H1 (cell line): ENCODE data around the gene MUC5B. TPM values are rescaled to one million over a fixed set of nuclear protein-coding genes. Genes with fewer than 3 reads are reported as not detected.

ENCODE experiments used
- CTCF ChIA-PET: fragments of 300-600 bp; sonication (Branson Sonifier 250); formaldehyde crosslinking; loops from one replicate; lab custom pipeline; 2021; ENCODE audit not compliant: partially characterized antibody; lab: Charles Lee
- POLR2A ChIA-PET: fragments of 300-600 bp; sonication (Branson Sonifier 250); formaldehyde crosslinking; loops from one replicate; lab custom pipeline; 2021; ENCODE audit warnings: inconsistent platforms; ENCODE audit not compliant: partially characterized antibody; lab: Charles Lee
- DNase-seq, 2 experiments: peaks; one replicate each; pipeline versions ENCODE4 v3.0.0 to v3.0.0-alpha.2; 2010 to 2022; ENCODE audit warnings: low spot score in 2 of 2, low read depth in 1 of 2, mixed read lengths in 1 of 2
- FAIRE-seq: peaks from 2 replicates; lab custom pipeline; 2011; peaks lifted over from hg19 to GRCh38; lab: Jason Lieb, UNC
- H2AFZ ChIP-seq: 2 replicates; pipeline ENCODE4 v1.8.1; 2012; ENCODE audit warnings: low read length, inconsistent platforms
- H2AK5ac ChIP-seq: 2 replicates; pipeline ENCODE4 v1.6.1; 2013; ENCODE audit warnings: low read depth, low read length
- H2BK120ac ChIP-seq: replicated peaks from 2 replicates; pipeline ENCODE3; 2013; ENCODE audit warnings: low read depth, low read length, inconsistent platforms
- H2BK12ac ChIP-seq: 2 replicates; pipeline ENCODE4 v1.6.1; 2013; ENCODE audit warnings: low read depth, low read length
- H2BK15ac ChIP-seq: 2 replicates; pipeline ENCODE4 v1.6.1; 2013; ENCODE audit warnings: low read length
- H2BK20ac ChIP-seq: 2 replicates; pipeline ENCODE4 v1.6.1; 2013; ENCODE audit warnings: low read length
- H2BK5ac ChIP-seq: 2 replicates; pipeline ENCODE4 v1.6.1; 2013; ENCODE audit warnings: low read depth, low read length
- H3K14ac ChIP-seq: 2 replicates; pipeline ENCODE4 v1.6.1; 2013; ENCODE audit warnings: inconsistent platforms; ENCODE audit not compliant: insufficient read length
- H3K18ac ChIP-seq: 2 replicates; pipeline ENCODE4 v1.6.1; 2013; ENCODE audit warnings: low read length; ENCODE audit errors: extremely low read depth
- H3K23ac ChIP-seq: 2 replicates; pipeline ENCODE4 v1.6.1; 2013; ENCODE audit warnings: inconsistent platforms; ENCODE audit not compliant: insufficient read length
- H3K23me2 ChIP-seq: 2 replicates; pipeline ENCODE4 v1.6.1; 2013; ENCODE audit warnings: low read depth, low read length
- H3K27ac ChIP-seq: 2 replicates; pipeline ENCODE4 v1.6.1; 2011; ENCODE audit warnings: low read depth, low read length, inconsistent platforms
- H3K27me3 ChIP-seq, 4 experiments: replicated peaks in 1 of 4; 1 replicate in 1 of 4; 2 replicates in 3 of 4; pipeline versions ENCODE4 v1.6.1 to v1.8.1; 2011 to 2013; ENCODE audit warnings: low read length in 3 of 4, mild to moderate bottlenecking in 3 of 4, inconsistent platforms in 2 of 4, mixed read lengths in 2 of 4, moderate library complexity in 1 of 4; ENCODE audit not compliant: control insufficient read depth in 3 of 4, insufficient read depth in 3 of 4; ENCODE audit errors: extremely low read depth in 1 of 4
- H3K36me3 ChIP-seq, 4 experiments: 2 replicates each; pipeline versions ENCODE4 v1.6.1 to v1.8.1; 2011 to 2013; ENCODE audit warnings: mild to moderate bottlenecking in 4 of 4, low read length in 3 of 4, moderate library complexity in 2 of 4, control low read depth in 1 of 4, inconsistent platforms in 1 of 4; ENCODE audit not compliant: insufficient read depth in 4 of 4, control insufficient read depth in 2 of 4
- H3K4ac ChIP-seq: replicated peaks from 2 replicates; pipeline ENCODE3; 2013; ENCODE audit warnings: low read length, low read depth, mixed read lengths, inconsistent platforms; ENCODE audit not compliant: insufficient read length
- H3K4me1 ChIP-seq, 4 experiments: replicated peaks in 1 of 4; 1 replicate in 1 of 4; 2 replicates in 3 of 4; pipeline versions ENCODE4 v1.6.1 to v1.8.1; 2011 to 2013; ENCODE audit warnings: low read length in 3 of 4, inconsistent platforms in 2 of 4, mixed read lengths in 1 of 4; ENCODE audit not compliant: insufficient read depth in 4 of 4, control insufficient read depth in 3 of 4
- H3K4me2 ChIP-seq, 2 experiments: 2 replicates each; pipeline versions ENCODE4 v1.6.1 to v1.8.1; 2011 to 2013; ENCODE audit warnings: low read depth in 2 of 2, low read length in 2 of 2, control low read depth in 1 of 2, inconsistent platforms in 1 of 2, mild to moderate bottlenecking in 1 of 2; ENCODE audit not compliant: insufficient read depth in 1 of 2
- H3K4me3 ChIP-seq, 4 experiments: fragments of 200-600, 300-600 bp in 1 of 4; sonication (generic), shearing (Covaris generic), sonication (Bioruptor Twin) in 1 of 4; 2 replicates each; pipeline versions ENCODE4 v1.5.1 to v1.8.1; 2011 to 2016; ENCODE audit warnings: low read length in 4 of 4, low read depth in 3 of 4, control low read depth in 2 of 4, inconsistent platforms in 2 of 4, mild to moderate bottlenecking in 2 of 4, mixed read lengths in 1 of 4, moderate library complexity in 1 of 4; ENCODE audit not compliant: insufficient read depth in 2 of 4; ENCODE audit errors: extremely low read depth in 1 of 4
- H3K56ac ChIP-seq: replicated peaks from 2 replicates; pipeline ENCODE3; 2013; ENCODE audit warnings: low read depth, mild to moderate bottlenecking, mixed read lengths, low read length, inconsistent platforms; ENCODE audit not compliant: insufficient read length
- H3K79me1 ChIP-seq: 2 replicates; pipeline ENCODE4 v1.6.1; 2013; ENCODE audit warnings: low read depth, low read length, control low read depth
- H3K79me2 ChIP-seq, 2 experiments: 2 replicates each; pipeline versions ENCODE4 v1.6.1 to v1.8.1; 2012 to 2013; ENCODE audit warnings: low read length in 2 of 2, mild to moderate bottlenecking in 2 of 2, inconsistent platforms in 1 of 2; ENCODE audit not compliant: insufficient read depth in 2 of 2, control insufficient read depth in 1 of 2
- H3K9ac ChIP-seq, 4 experiments: replicated peaks in 1 of 4; 1 replicate in 1 of 4; 2 replicates in 3 of 4; pipeline versions ENCODE4 v1.6.1 to v1.8.1; 2011 to 2013; ENCODE audit warnings: low read depth in 3 of 4, low read length in 3 of 4, control low read depth in 2 of 4, mild to moderate bottlenecking in 2 of 4, moderate library complexity in 2 of 4, inconsistent platforms in 1 of 4; ENCODE audit errors: extremely low read depth in 1 of 4
- H3K9me3 ChIP-seq, 2 experiments: 2 replicates each; pipeline versions ENCODE4 v1.6.1 to v1.8.1; 2012 to 2013; ENCODE audit warnings: mild to moderate bottlenecking in 2 of 2, moderate library complexity in 2 of 2, control low read depth in 1 of 2, inconsistent platforms in 1 of 2, low read depth in 1 of 2, low read length in 1 of 2, mixed read lengths in 1 of 2; ENCODE audit not compliant: insufficient read depth in 2 of 2
- H4K20me1 ChIP-seq, 2 experiments: replicated peaks in 1 of 2; 2 replicates each; pipeline versions ENCODE3 to v1.8.1; 2011 to 2013; ENCODE audit warnings: inconsistent platforms in 2 of 2, low read length in 2 of 2, mild to moderate bottlenecking in 1 of 2; ENCODE audit not compliant: insufficient read depth in 2 of 2, control insufficient read depth in 1 of 2
- H4K5ac ChIP-seq: 2 replicates; pipeline ENCODE4 v1.6.1; 2013; ENCODE audit warnings: low read length, low read depth, mixed read lengths, inconsistent platforms; ENCODE audit not compliant: insufficient read length
- H4K8ac ChIP-seq: 2 replicates; pipeline ENCODE4 v1.8.0; 2013; ENCODE audit warnings: mild to moderate bottlenecking, moderate library complexity, low read length, inconsistent platforms; ENCODE audit not compliant: insufficient read depth; ENCODE audit errors: extremely low read depth
- H4K91ac ChIP-seq: replicated peaks from 2 replicates; pipeline ENCODE3; 2013; ENCODE audit warnings: low read length, mixed read lengths, inconsistent platforms; ENCODE audit not compliant: insufficient read length
- CBX5 ChIP-seq: fragments of 300-800, 300-1000 bp; sonication (generic); IDR thresholded peaks from 2 replicates; pipeline ENCODE4 v1.7.1; 2016; ENCODE audit warnings: antibody characterized with exemption, low read length, low read depth
- CHD1 ChIP-seq: IDR thresholded peaks from 2 replicates; pipeline ENCODE4 v1.6.1; 2012; ENCODE audit warnings: low read depth, low read length, improper control_type of control experiment
- EZH2 ChIP-seq: fragments of 200-600 bp; sonication (generic); IDR thresholded peaks from 2 replicates; pipeline ENCODE4 v1.7.1; 2012; ENCODE audit warnings: low read depth, mild to moderate bottlenecking, moderate library complexity, low read length, inconsistent platforms; ENCODE audit not compliant: severe bottlenecking
- FOSL1 ChIP-seq: IDR thresholded peaks from 2 replicates; pipeline ENCODE4 v1.6.1; 2011; ENCODE audit warnings: mild to moderate bottlenecking, low read depth, low read length, moderate library complexity; ENCODE audit not compliant: insufficient read depth
- GABPA ChIP-seq: IDR thresholded peaks from 2 replicates; pipeline ENCODE4 v1.6.1; 2011; ENCODE audit warnings: mild to moderate bottlenecking, low read length, moderate library complexity, borderline replicate concordance; ENCODE audit not compliant: insufficient read depth
- SIX5 ChIP-seq: IDR thresholded peaks from 2 replicates; pipeline ENCODE4 v1.6.1; 2011; ENCODE audit warnings: mild to moderate bottlenecking, low read depth, low read length
- SP1 ChIP-seq: IDR thresholded peaks from 2 replicates; pipeline ENCODE4 v1.6.1; 2011; ENCODE audit warnings: low read depth, low read length
- SP2 ChIP-seq: IDR thresholded peaks from 2 replicates; pipeline ENCODE4 v1.6.1; 2012; ENCODE audit warnings: mild to moderate bottlenecking, low read length, inconsistent platforms
- TAF1 ChIP-seq: IDR thresholded peaks from 2 replicates; pipeline ENCODE4 v1.6.1; 2011; ENCODE audit warnings: mild to moderate bottlenecking, low read depth, low read length
- WGBS, 2 experiments: shearing (Covaris generic) in 1 of 2; methylation state at CpG; one replicate each; pipeline versions ENCODE4 v1.1.6 to v1.1.7; 2013 to 2015; ENCODE audit warnings: low lambda C conversion rate in 2 of 2, mixed read lengths in 2 of 2, inconsistent platforms in 1 of 2, low coverage in 1 of 2, missing lambda C conversion rate in 1 of 2; ENCODE audit not compliant: insufficient replicate concordance in 2 of 2, insufficient coverage in 1 of 2, insufficient read length in 1 of 2; ENCODE audit errors: extremely low coverage in 1 of 2, missing lambda C conversion rate in 1 of 2; 5-methylcytosine and 5-hydroxymethylcytosine counted together
- polyA plus RNA-seq, 7 experiments: library from polyadenylated mRNA; depleted of rRNA in 3 of 7; stranded (reverse) in 5 of 7; unstranded in 2 of 7; fragments of >200 nt in 5 of 7; fragments of 200-250 nt in 2 of 7; gene quantifications; 1 replicate in 5 of 7; 2 replicates in 1 of 7; 4 replicates in 1 of 7; pipeline versions ENCODE4 v1.2.1 to v1.2.3, GENCODE V29; 2011 to 2013; ENCODE audit warnings: missing spikeins in 2 of 7, mixed read lengths in 2 of 7
- total RNA-seq: library from RNA; stranded (reverse); fragmentation: NEBNext Ultra II Directional; extraction: Animal tissue kit (Norgen Biotek cat#: 25700); gene quantifications from 2 replicates; pipeline ENCODE4 v1.2.1, GENCODE V29; 2021

MUC5B gene
- total and polyA plus RNA-seq, 2 of the 8 experiments (the other 6 are each of a cell fraction or from before 2014, with no cell fraction given): 0.02 to 0.03 TPM

DNA sequence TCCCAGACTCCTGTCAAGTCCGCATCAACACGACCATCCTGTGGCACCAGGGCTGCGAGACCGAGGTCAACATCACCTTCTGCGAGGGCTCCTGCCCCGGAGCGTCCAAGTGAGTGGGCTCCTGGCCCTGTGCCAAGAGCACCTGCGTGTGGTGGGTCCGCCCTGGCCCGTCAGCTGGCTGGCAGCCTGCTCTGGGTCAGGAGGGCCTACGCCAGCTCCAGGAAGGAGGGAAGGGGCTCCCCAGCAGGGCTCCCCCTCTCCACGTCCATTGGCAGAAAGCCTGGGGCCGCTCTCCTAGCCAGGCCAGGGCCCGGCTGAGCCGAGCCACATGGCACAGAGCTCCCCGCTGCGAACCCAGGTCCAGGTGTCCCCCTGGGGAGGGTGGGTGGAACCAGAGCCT, 37.8 kb downstream of the MUC5B start:
- Histone ChIP-seq H3K4ac (no peak overlapping the region), H4K20me1 (no peaks in the 10 kb centered on the region), H3K27me3 (no peaks in the 10 kb centered on the region), H2BK12ac (no peak overlapping the region), H3K36me3 (no peaks in the 10 kb centered on the region), H2BK120ac (no peak overlapping the region), H3K4me3 (no peak overlapping the region), H4K91ac (no peak overlapping the region), H3K14ac (no peak overlapping the region), H2BK5ac (no peak overlapping the region), H3K23ac (no peak overlapping the region), H2BK20ac (no peak overlapping the region), H3K56ac (no peak overlapping the region), H2BK15ac (peak overlapping the region; percentile 46; the same call in 1 of the 2 replicates), H4K8ac (peak overlapping the region; percentile 79), H3K18ac (no peak overlapping the region), H4K5ac (no peak overlapping the region), H3K9ac (no peak overlapping the region), H3K4me1 (peaks cover 0 to 14% (median 7%) of the 10 kb centered on the region in 4 experiments; a peak in 5 of 7 replicates), H3K4me2 (no peak overlapping the region), H2AFZ (no peak overlapping the region), H3K9me3 (peaks cover 0 to 4% of the 10 kb centered on the region in 2 experiments; a peak in 1 of 4 replicates), H3K27ac (no peak overlapping the region), H3K79me1 (no peaks in the 10 kb centered on the region), H3K23me2 (no peaks in the 10 kb centered on the region; the same call in 1 of the 2 replicates), H2AK5ac (0 out of 2 replicates have a peak overlapping the region, but pooled peaks have one; percentile 75), H3K79me2 (no peaks in the 10 kb centered on the region)
- POLR2A ChIA-PET: interaction anchor here (0.7 to 1.1 kb wide), 2 partner anchors 186 to 1755 kb away, joined by 3 read pairs; partner anchors contain the start of gene MUC2
- TF ChIP-seq SP1: no peak
- TF ChIP-seq TAF1: no peak
- TF ChIP-seq CHD1: no peak
- TF ChIP-seq EZH2: no peak
- no peak for TF ChIP-seq CBX5
- TF ChIP-seq SP2: no peak
- no peak for TF ChIP-seq GABPA
- no peak for TF ChIP-seq FOSL1
- TF ChIP-seq SIX5: no peak
- FAIRE-seq (no peak), DNase-seq (no peak)
- CTCF ChIA-PET: no interaction called here
- WGBS, 2 experiments: 92% methylated on average over 5 of the region's 17 CpGs; no CpG with 5 or more reads in 1 of the 2 experiments
